Activated B cell treated with CpG ODN at 0.5 μM for 24 hours (primary cell): Measurements from ENCODE around the gene TCERG1L. TPM values are rescaled to one million over a fixed set of nuclear protein-coding genes. Genes with fewer than 3 reads are reported as not detected.
A peak's percentile ranks its signal among the peaks of the same experiment; 100 is the strongest.

ENCODE experiments used
- ATAC-seq: fragments of 200-7000 bp; cut with Tn5 transposase; one replicate; pipeline ENCODE4 v1.10.0; 2021; ENCODE audit warnings: low read depth, mild to moderate bottlenecking, moderate library complexity
- CTCF ChIA-PET: fragments of 350-600 bp; sonication (Branson Sonifier 250); formaldehyde crosslinking; loops from one replicate; lab custom pipeline; 2021; ENCODE audit warnings: antibody characterized with exemption; lab: Charles Lee
- POLR2A ChIA-PET: fragments of 350-600 bp; sonication (Branson Sonifier 250); formaldehyde crosslinking; loops from one replicate; lab custom pipeline; 2021; ENCODE audit warnings: antibody characterized with exemption; lab: Charles Lee
- DNase-seq: peaks from one replicate; pipeline ENCODE4 v3.0.0; 2022
- H3K27ac Mint-ChIP-seq: one replicate; pipeline ENCODE4 v1.8.0; 2020; ENCODE audit warnings: mixed read lengths
- H3K27me3 Mint-ChIP-seq: one replicate; pipeline ENCODE4 v1.8.0; 2021; ENCODE audit warnings: mixed read lengths
- H3K36me3 Mint-ChIP-seq: one replicate; pipeline ENCODE4 v1.8.0; 2021; ENCODE audit warnings: low read depth, mixed read lengths
- H3K4me1 Mint-ChIP-seq: one replicate; pipeline ENCODE4 v1.8.0; 2021; ENCODE audit warnings: mixed read lengths
- H3K4me3 Mint-ChIP-seq: one replicate; pipeline ENCODE4 v1.8.0; 2020; ENCODE audit warnings: mild to moderate bottlenecking, mixed read lengths
- H3K9me3 Mint-ChIP-seq: one replicate; pipeline ENCODE4 v1.8.0; 2020; ENCODE audit warnings: mixed read lengths
- CTCF ChIP-seq: fragments of 200-600 bp; IDR thresholded peaks from one replicate; pipeline ENCODE4 v1.8.0; 2022; ENCODE audit warnings: antibody characterized with exemption, mild to moderate bottlenecking
- intact Hi-C: fragments of 100-400 bp; cut with micrococcal nuclease; formaldehyde crosslinking; loops from one replicate; pipeline ENCODE4 v1.15.1; 2024
- total RNA-seq: library from RNA; stranded (reverse); gene quantifications from 2 replicates; pipeline ENCODE4 v1.2.3, GENCODE V29; 2022

The TCERG1L gene
- total RNA-seq: not detected in 2 replicates

- Mint-ChIP-seq H3K27ac (no peak within 1 kb of the TSS), H3K4me1 (peaks cover 8% of the 10 kb centered on the region), H3K36me3 (no peaks in the 10 kb centered on the region), H3K9me3 (no peaks in the 10 kb centered on the region), H3K27me3 (peaks cover 40% of the 10 kb centered on the region), H3K4me3 (peak within 1 kb of the TSS; percentile 67)
- CTCF ChIA-PET: no interaction called here
- intact Hi-C loops: no loop called here
- DNase-seq (no peak), ATAC-seq (peak; percentile 40)
- TF ChIP-seq CTCF: no peak
- POLR2A ChIA-PET: no interaction called here
These were observed at the start of gene TCERG1L for GRCh38 chr10:131311661-131312477. Gene TCERG1L (minus strand): TSS chr10:131311721. CDS start chr10:131311635, 86 bp downstream.

- intact Hi-C loops: no loop called here
- Mint-ChIP-seq H3K27ac (no peak overlapping the region), H3K4me3 (no peak overlapping the region), H3K4me1 (no peaks in the 10 kb centered on the region), H3K27me3 (no peaks in the 10 kb centered on the region), H3K36me3 (no peaks in the 10 kb centered on the region), H3K9me3 (peaks cover 2% of the 10 kb centered on the region)
- ChIA-PET POLR2A (no interaction called here), CTCF (no interaction called here)
- ATAC-seq: no peak
- DNase-seq: no peak
- no peak for TF ChIP-seq CTCF
These were observed 47.4 kb upstream of the TCERG1L start for GRCh38 chr10:131358741-131359442.

GRCh38 chr10:131356442-131356841 lies 44.9 kb upstream of the TCERG1L start:
- TF ChIP-seq CTCF: no peak
- Mint-ChIP-seq H3K27ac (no peak overlapping the region), H3K4me1 (no peaks in the 10 kb centered on the region), H3K4me3 (no peak overlapping the region), H3K36me3 (no peaks in the 10 kb centered on the region), H3K27me3 (no peaks in the 10 kb centered on the region), H3K9me3 (peaks cover 2% of the 10 kb centered on the region)
- no peak for DNase-seq
- intact Hi-C loops: no loop called here
- ChIA-PET CTCF (no interaction called here), POLR2A (no interaction called here)
- ATAC-seq: no peak

GRCh38 chr10:131355881-131356280 lies 44.4 kb upstream of the TCERG1L start:
- H3K4me3 Mint-ChIP-seq: no peak overlapping the region
- ATAC-seq (no peak), DNase-seq (no peak)
- intact Hi-C loops: no loop called here
- H3K4me1 Mint-ChIP-seq: no peaks in the 10 kb centered on the region
- POLR2A ChIA-PET: no interaction called here
- no peaks in the 10 kb centered on the region for H3K27me3 Mint-ChIP-seq
- H3K27ac Mint-ChIP-seq: no peak overlapping the region
- CTCF ChIA-PET: no interaction called here
- no peak for TF ChIP-seq CTCF
- no peaks in the 10 kb centered on the region for H3K36me3 Mint-ChIP-seq
- peaks cover 2% of the 10 kb centered on the region for H3K9me3 Mint-ChIP-seq

- ATAC-seq (no peak), DNase-seq (no peak)
- Mint-ChIP-seq H3K4me3 (no peak overlapping the region), H3K9me3 (peaks cover 2% of the 10 kb centered on the region), H3K27ac (no peak overlapping the region), H3K4me1 (no peaks in the 10 kb centered on the region), H3K36me3 (no peaks in the 10 kb centered on the region), H3K27me3 (no peaks in the 10 kb centered on the region)
- POLR2A ChIA-PET: no interaction called here
- CTCF ChIA-PET: no interaction called here
- intact Hi-C loops: no loop called here
- no peak for TF ChIP-seq CTCF
These were observed 43.5 kb upstream of the TCERG1L start for GRCh38 chr10:131355056-131355455.
